T-helper 17 cell (primary cell): ENCODE data around the gene GLT1D1. TPM values are rescaled to one million over a fixed set of nuclear protein-coding genes. Genes with fewer than 3 reads are reported as not detected.

Source experiments
- ATAC-seq: fragments of 150-1000 bp; cut with Tn5 transposase; 2 replicates; pipeline ENCODE4 v1.10.0; 2021; ENCODE audit warnings: mild to moderate bottlenecking, moderate library complexity
- DNase-seq, 3 donors: peaks; one replicate each; pipeline versions ENCODE4 v3.0.0 to v3.0.0-alpha.2; 2020 to 2021
- H3K9me3 ChIP-seq: one replicate; pipeline ENCODE4 v1.7.0; 2013; ENCODE audit warnings: low read length, mild to moderate bottlenecking; ENCODE audit not compliant: control insufficient read depth, poor library complexity, severe bottlenecking
- H3K27ac Mint-ChIP-seq: one replicate; pipeline ENCODE4 v1.8.0; 2022; ENCODE audit warnings: mild to moderate bottlenecking, moderate library complexity, mixed read lengths
- H3K27me3 Mint-ChIP-seq: one replicate; pipeline ENCODE4 v1.8.0; 2022; ENCODE audit warnings: mixed read lengths
- H3K36me3 Mint-ChIP-seq: one replicate; pipeline ENCODE4 v1.8.0; 2022; ENCODE audit warnings: low read depth, mixed read lengths
- H3K4me1 Mint-ChIP-seq: one replicate; pipeline ENCODE4 v1.8.0; 2022; ENCODE audit warnings: mild to moderate bottlenecking, mixed read lengths
- H3K4me3 Mint-ChIP-seq: one replicate; pipeline ENCODE4 v1.8.0; 2022; ENCODE audit warnings: mild to moderate bottlenecking, moderate library complexity, mixed read lengths
- total RNA-seq, 4 donors: library from RNA in 2 of 4; stranded (reverse) in 2 of 4; gene quantifications; one replicate each; pipeline ENCODE4 v1.2.3 and lab custom pipeline; 2022 to 2026

Gene GLT1D1
- total RNA-seq, 2 donors from 2014 or later: 0.10 to 1.2 TPM

DNA sequence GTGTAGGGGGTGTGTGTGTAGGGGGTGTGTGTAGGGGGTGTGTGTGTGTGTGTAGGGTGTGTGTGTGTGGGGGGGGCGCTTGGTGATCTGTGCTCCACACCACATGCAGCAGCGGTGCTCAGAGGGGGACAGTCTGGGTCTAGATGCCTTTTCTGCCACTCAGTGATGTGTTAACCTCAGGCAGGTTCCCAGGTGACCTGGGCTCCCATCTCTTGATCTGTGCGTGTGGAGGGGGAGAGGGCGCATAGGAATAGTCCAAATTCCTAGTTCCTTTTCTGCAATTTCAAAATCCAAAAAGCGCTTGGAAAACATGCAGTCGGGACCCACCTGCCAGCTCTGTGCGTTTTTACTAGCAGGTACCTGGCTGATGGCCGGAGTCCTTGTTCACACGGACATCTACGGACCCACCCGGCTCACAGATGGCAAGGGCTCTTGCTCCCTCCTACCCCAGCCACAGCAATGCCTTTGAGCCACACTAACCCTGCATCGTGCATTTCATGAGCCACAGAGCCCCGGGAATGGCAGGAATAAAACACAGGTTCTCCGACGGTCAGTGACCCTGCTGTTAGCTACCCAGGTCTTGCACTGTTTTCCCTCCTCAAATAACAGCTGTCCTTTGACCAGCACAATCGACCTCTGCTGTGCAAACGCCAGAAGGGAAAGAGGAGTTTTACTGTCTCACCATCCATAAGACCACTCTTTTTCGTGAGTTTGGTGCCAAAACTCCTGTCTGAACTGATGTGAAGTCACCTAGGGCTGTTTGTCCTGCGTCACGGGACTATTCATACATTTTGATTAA is 120.8 kb downstream of the GLT1D1 start:
- ATAC-seq (no peak), DNase-seq (no peak)
- Mint-ChIP-seq H3K27me3 (peaks cover 22% of the 10 kb centered on the region), H3K27ac (no peak overlapping the region), H3K4me3 (no peak overlapping the region), H3K4me1 (peaks cover 3% of the 10 kb centered on the region), H3K36me3 (no peaks in the 10 kb centered on the region)
- no peaks in the 10 kb centered on the region for H3K9me3 ChIP-seq

DNA sequence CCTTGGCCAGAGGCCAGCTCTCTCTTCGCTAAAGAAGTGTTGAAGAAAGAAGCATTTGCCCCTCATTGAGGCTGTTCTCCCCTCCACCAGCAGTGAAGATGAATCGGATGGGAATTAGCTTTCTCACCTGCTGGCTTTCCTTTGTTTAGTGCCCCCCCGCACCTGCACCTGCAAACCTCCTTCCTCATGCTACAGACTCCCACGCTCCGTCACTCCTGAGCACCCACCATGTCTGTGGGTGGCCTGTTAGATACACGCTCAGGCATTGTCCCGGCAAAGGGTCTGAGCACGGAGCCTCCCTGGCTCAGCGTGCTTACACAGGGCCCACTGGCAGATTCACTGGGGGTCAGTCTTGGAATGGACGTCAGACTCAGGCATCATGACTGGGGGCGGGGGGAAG is 121.6 kb downstream of the GLT1D1 start:
- H3K9me3 ChIP-seq: no peaks in the 10 kb centered on the region
- H3K4me1 Mint-ChIP-seq: peaks cover 3% of the 10 kb centered on the region
- H3K27me3 Mint-ChIP-seq: peaks cover 25% of the 10 kb centered on the region
- no peak overlapping the region for H3K4me3 Mint-ChIP-seq
- no peak for ATAC-seq
- H3K36me3 Mint-ChIP-seq: no peaks in the 10 kb centered on the region
- no peak overlapping the region for H3K27ac Mint-ChIP-seq
- no peak for DNase-seq

DNA sequence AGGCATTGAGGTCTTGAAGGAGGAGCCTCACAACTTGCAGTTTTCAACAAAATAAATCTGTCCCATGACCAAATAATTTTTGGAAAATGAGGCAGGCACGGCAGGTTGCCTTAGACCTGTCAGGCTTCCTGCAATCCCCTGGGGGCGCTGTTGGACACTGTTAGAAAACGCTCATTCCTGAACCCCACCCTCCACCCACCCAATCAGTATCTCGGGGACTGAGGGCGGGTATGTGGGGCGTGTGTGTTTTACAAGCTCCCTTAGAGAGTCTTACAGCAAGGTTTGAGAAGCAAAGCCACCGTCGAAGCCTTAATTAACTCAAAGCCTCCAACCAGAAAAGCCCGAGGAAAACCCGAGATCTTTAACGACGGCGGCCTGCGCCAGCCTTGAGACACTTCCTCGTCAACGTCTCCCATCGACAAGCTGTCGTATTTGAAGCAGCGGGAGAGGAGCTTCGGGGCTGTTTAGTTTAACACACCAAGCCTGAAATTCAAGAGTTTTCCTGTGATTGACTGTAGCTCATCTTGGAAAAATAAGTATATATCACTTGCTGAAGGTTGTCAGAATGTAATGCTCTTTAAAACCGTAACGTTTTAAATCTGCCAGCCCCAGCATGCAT is 123.0 kb downstream of the GLT1D1 start:
- H3K27ac Mint-ChIP-seq: no peak overlapping the region
- H3K4me3 Mint-ChIP-seq: no peak overlapping the region
- peaks cover 25% of the 10 kb centered on the region for H3K27me3 Mint-ChIP-seq
- DNase-seq (no peak), ATAC-seq (no peak)
- no peaks in the 10 kb centered on the region for H3K36me3 Mint-ChIP-seq
- H3K9me3 ChIP-seq: no peaks in the 10 kb centered on the region
- no peaks in the 10 kb centered on the region for H3K4me1 Mint-ChIP-seq

DNA sequence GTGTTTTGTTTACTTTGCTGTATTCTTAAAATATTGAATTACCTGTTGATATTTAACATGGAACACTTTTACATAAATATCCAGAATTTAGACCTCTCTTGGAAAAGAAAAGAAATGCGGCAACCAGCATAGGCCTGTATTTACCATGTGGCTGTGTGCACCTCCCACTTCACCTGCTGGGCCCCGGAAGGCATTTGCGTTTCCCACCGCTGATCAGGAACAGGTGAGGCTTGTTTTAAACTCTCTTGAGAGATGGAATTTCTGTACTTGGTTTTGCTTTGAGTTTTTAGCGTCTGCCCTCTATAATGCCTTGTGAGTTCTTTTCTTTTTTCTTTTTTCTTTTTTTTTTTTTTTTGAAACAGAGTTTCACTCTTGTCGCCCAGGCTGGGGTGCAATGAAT is 124.2 kb downstream of the GLT1D1 start:
- no peak for DNase-seq
- ATAC-seq: no peak
- H3K4me1 Mint-ChIP-seq: no peaks in the 10 kb centered on the region
- H3K36me3 Mint-ChIP-seq: no peaks in the 10 kb centered on the region
- no peak overlapping the region for H3K27ac Mint-ChIP-seq
- H3K4me3 Mint-ChIP-seq: no peak overlapping the region
- no peaks in the 10 kb centered on the region for H3K9me3 ChIP-seq
- H3K27me3 Mint-ChIP-seq: peaks cover 25% of the 10 kb centered on the region

DNA sequence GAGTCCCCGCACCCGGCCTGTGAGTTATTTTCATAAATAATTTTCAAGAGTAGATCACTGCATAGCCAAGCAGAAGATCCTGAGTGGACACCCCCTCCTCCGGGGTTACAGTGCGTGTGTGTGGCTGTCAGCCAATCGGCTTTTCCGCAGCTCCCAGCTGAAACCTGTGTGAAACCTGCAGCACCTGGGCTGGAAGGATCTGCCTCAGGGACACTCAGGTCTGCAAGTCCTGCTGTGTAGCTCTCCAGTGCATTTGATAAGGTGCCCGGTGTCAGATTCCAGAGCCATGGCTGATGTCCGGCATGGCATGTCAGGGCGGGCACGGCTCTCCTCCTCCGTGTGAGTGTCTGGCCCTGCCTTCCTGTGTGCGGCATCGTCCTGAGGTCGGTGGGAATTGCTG is 124.8 kb downstream of the GLT1D1 start:
- Mint-ChIP-seq H3K4me3 (no peak overlapping the region), H3K4me1 (no peaks in the 10 kb centered on the region), H3K27ac (no peak overlapping the region), H3K36me3 (no peaks in the 10 kb centered on the region), H3K27me3 (peaks cover 25% of the 10 kb centered on the region)
- H3K9me3 ChIP-seq: no peaks in the 10 kb centered on the region
- DNase-seq: no peak
- ATAC-seq: no peak

DNA sequence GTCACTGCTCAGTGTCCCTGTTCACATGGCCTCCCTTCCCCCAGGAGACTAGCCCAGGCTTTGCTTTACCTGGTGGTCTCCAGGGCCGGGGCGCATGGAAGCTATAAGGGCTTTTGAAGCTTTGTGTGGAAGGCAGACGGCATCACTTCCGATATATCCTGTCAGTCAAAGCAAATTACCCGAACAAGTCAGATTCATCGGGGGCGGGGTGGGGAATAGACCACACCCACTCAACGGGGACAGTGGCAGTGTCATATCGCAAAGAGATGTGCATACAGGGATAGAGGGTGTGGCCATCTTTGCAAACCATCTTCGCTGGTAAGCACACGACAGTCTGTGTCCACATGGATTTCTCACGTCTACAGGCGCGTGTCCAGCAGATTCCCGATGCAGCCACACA is 127.3 kb downstream of the GLT1D1 start:
- no peaks in the 10 kb centered on the region for H3K9me3 ChIP-seq
- ATAC-seq (no peak), DNase-seq (no peak)
- H3K36me3 Mint-ChIP-seq: no peaks in the 10 kb centered on the region
- H3K4me1 Mint-ChIP-seq: no peaks in the 10 kb centered on the region
- peaks cover 18% of the 10 kb centered on the region for H3K27me3 Mint-ChIP-seq
- no peak overlapping the region for H3K27ac Mint-ChIP-seq
- H3K4me3 Mint-ChIP-seq: no peak overlapping the region

DNA sequence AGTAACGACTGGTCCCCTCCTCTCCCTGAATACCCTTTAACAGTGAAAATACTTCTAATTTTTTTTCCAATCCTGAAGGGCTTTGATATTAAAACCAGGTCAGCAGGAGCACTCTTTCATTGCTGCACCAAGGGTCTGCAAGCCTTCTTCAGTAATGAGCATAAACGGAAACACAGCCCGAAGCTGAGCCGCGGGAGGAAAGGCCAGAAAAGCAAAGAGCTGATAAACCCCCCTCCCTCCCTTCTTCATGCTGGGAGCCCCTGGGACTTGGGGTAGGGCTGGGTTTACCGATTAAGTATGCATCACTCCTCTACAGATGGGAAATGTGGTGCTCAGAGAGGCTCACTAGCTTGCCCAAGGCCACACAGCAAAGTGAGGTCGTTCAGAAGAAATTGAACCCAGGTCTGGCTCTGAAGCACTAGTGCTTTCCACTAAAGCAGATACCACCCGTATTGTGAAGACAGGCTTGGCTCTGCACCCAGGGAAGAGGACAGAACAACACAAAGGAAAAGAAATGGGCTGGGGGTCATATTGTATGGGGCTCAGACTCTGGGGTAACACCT is 128.8 kb downstream of the GLT1D1 start:
- H3K27me3 Mint-ChIP-seq: peaks cover 18% of the 10 kb centered on the region
- no peaks in the 10 kb centered on the region for H3K4me1 Mint-ChIP-seq
- no peaks in the 10 kb centered on the region for H3K9me3 ChIP-seq
- H3K4me3 Mint-ChIP-seq: no peak overlapping the region
- ATAC-seq: no peak
- no peak overlapping the region for H3K27ac Mint-ChIP-seq
- no peak for DNase-seq
- H3K36me3 Mint-ChIP-seq: no peaks in the 10 kb centered on the region

DNA sequence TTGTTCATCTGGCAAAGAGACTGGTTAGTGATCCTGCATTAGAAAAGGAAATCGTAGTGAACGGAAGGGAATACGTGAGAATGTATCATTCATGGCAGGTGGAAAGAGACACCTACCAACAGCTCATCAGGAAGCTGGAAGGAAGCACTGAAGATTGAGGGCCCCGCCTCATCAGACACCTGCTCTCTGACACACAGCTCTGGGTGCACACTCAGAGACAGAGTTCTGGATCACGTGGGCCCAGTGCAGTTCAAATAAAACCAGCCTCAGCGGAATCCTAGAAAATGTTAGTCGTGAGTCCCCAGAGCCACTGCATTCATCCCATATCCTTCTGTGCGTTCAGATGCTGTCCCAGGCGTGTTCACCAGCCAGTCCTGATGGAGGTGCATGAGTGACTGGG is 129.7 kb downstream of the GLT1D1 start:
- DNase-seq: no peak
- H3K9me3 ChIP-seq: no peaks in the 10 kb centered on the region
- no peaks in the 10 kb centered on the region for H3K4me1 Mint-ChIP-seq
- H3K27me3 Mint-ChIP-seq: peaks cover 18% of the 10 kb centered on the region
- no peak overlapping the region for H3K27ac Mint-ChIP-seq
- H3K36me3 Mint-ChIP-seq: no peaks in the 10 kb centered on the region
- no peak overlapping the region for H3K4me3 Mint-ChIP-seq
- ATAC-seq: no peak

DNA sequence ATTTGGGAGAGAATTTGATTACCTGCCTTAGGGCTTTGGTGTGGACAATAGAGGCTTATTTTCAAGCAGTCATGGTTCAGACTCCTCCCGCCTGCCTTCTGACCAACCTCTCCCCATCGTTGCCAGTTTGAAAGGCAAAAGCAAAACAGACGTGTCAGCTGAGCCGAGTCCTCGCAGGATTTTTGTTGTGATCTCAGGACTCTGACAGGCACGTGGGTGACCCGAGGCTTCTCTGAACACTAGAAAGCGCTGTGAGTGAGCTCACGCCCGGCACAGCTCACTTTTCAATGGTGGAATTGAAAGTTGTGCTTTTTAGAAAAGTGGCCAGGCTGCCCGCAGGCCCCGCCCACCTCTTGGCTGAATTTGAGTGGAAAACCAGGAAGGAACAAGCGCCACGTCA is 130.1 kb downstream of the GLT1D1 start:
- no peaks in the 10 kb centered on the region for H3K9me3 ChIP-seq
- no peak overlapping the region for H3K4me3 Mint-ChIP-seq
- H3K27ac Mint-ChIP-seq: no peak overlapping the region
- peaks cover 16% of the 10 kb centered on the region for H3K27me3 Mint-ChIP-seq
- ATAC-seq: no peak
- no peaks in the 10 kb centered on the region for H3K36me3 Mint-ChIP-seq
- H3K4me1 Mint-ChIP-seq: no peaks in the 10 kb centered on the region
- DNase-seq: no peak

DNA sequence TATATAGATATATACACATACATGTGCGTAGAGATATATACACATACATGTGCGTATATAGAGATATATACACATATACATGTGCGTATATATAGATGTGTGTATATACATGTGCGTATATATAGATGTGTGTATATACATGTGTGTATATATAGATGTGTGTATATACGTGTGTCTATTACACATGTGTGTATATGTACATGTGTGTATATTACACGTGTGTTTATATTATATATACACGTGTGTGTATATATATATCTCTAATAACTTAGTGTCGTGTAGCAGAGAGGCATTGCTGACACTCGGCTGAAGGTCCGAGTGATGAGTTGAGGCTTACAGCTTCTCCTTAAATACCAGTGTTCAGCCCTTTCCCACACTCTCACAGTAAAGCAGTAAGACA is 133.7 kb downstream of the GLT1D1 start:
- H3K27ac Mint-ChIP-seq: no peak overlapping the region
- H3K4me3 Mint-ChIP-seq: no peak overlapping the region
- no peaks in the 10 kb centered on the region for H3K36me3 Mint-ChIP-seq
- no peaks in the 10 kb centered on the region for H3K9me3 ChIP-seq
- DNase-seq: no peak
- no peaks in the 10 kb centered on the region for H3K27me3 Mint-ChIP-seq
- ATAC-seq: no peak
- H3K4me1 Mint-ChIP-seq: no peaks in the 10 kb centered on the region

DNA sequence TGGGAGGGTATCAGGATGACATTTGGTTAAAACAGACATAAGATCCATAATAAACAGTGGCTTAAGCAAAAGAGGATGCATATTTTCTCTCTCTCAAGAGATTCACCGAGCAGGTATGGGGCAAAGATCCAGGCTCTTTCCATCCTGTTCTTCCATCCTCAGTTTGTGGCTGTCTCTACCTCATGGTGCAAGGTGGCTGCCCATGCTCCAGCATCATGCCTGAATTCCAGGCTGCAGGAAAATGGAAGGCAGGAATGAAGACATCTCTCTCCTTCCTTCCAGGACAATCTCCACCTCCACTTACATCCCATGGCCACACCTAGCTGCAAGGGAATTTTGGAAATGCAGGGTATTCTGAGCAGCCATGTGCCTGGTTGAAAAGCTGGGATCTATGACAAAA is 136.0 kb downstream of the GLT1D1 start:
- H3K27me3 Mint-ChIP-seq: no peaks in the 10 kb centered on the region
- ATAC-seq (no peak), DNase-seq (no peak)
- H3K27ac Mint-ChIP-seq: no peak overlapping the region
- no peak overlapping the region for H3K4me3 Mint-ChIP-seq
- no peaks in the 10 kb centered on the region for H3K9me3 ChIP-seq
- peaks cover 4% of the 10 kb centered on the region for H3K36me3 Mint-ChIP-seq
- no peaks in the 10 kb centered on the region for H3K4me1 Mint-ChIP-seq

DNA sequence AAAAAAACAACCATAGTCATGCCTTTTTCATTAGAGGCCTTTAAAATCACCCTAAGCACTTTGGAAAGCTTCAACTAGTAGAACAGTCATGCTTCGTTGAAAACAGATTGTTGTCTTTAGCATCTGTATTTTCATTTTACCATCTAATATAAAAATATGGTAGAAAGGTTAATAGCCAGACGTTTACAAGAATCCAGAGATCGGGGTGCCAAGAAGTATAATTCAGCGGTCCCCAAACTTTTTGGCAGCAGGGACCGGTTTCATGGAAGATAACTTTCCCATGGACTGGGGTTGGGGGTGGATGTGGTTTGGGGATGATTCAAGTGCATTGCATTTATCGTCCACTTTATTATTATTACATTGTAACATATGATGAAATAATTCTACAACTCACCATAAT is 138.4 kb downstream of the GLT1D1 start:
- DNase-seq: no peak
- Mint-ChIP-seq H3K27me3 (no peaks in the 10 kb centered on the region), H3K4me1 (no peaks in the 10 kb centered on the region), H3K27ac (no peak overlapping the region), H3K36me3 (peaks cover 4% of the 10 kb centered on the region), H3K4me3 (no peak overlapping the region)
- ATAC-seq: no peak
- H3K9me3 ChIP-seq: no peaks in the 10 kb centered on the region

DNA sequence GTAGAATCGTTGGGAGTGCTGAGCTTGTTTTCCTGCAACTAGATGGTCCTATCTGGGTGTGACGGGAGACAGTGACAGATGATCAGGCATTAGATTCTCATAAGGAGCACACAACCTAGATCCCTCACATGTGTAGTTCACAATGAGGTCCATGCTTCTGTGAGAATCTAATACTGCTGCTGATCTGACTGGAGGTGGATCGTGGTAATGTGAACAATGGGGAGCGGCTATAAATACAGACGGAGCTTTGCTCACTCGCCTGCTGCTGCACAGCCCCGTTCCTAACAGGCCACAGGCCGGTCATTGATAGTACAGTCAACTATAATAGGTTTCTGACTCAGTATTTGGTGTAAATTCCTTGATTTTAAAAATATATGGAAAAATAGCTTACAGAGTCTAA is 138.8 kb downstream of the GLT1D1 start:
- DNase-seq (no peak), ATAC-seq (no peak)
- H3K4me3 Mint-ChIP-seq: no peak overlapping the region
- no peak overlapping the region for H3K27ac Mint-ChIP-seq
- no peaks in the 10 kb centered on the region for H3K27me3 Mint-ChIP-seq
- peaks cover 4% of the 10 kb centered on the region for H3K36me3 Mint-ChIP-seq
- H3K9me3 ChIP-seq: no peaks in the 10 kb centered on the region
- no peaks in the 10 kb centered on the region for H3K4me1 Mint-ChIP-seq

DNA sequence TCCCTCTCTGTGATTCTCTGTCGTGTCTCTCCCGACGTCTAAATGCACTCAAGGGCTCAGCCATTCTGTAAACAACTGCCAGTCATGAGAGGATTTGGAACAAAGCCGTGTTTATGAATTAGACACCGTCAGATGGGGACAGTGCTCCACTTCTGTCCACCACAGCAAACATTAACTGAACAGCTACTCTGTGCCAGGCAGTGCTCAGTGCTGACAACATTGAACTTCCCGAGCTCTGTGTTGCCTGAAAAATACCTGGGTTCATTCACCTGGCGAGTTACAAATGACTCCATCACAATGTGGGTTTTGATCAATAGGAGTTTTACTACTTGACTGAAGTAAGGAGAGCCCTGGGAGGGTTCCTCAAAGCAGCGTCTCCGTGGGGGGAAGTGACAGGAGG is 139.3 kb downstream of the GLT1D1 start:
- H3K27ac Mint-ChIP-seq: no peak overlapping the region
- no peak overlapping the region for H3K4me3 Mint-ChIP-seq
- H3K36me3 Mint-ChIP-seq: peaks cover 4% of the 10 kb centered on the region
- no peaks in the 10 kb centered on the region for H3K27me3 Mint-ChIP-seq
- no peaks in the 10 kb centered on the region for H3K9me3 ChIP-seq
- no peaks in the 10 kb centered on the region for H3K4me1 Mint-ChIP-seq
- no peak for DNase-seq
- ATAC-seq: no peak
